Trophoblast cell (in vitro differentiated cells and primary cell): ENCODE measurements around the gene GRM2.
A peak's percentile ranks its signal among the peaks of the same experiment; 100 is the strongest.

Experiments used
- DNase-seq, 2 donors: peaks; one replicate each; pipeline ENCODE4 v3.0.0-alpha.2; 2016
- H2AFZ ChIP-seq: 2 replicates; pipeline ENCODE4 v1.6.1; 2013; ENCODE audit warnings: low read length, moderate library complexity, mild to moderate bottlenecking; ENCODE audit not compliant: insufficient read depth, poor library complexity
- H2AK5ac ChIP-seq: 2 replicates; pipeline ENCODE4 v1.6.1; 2013; ENCODE audit warnings: mild to moderate bottlenecking, low read length
- H2BK120ac ChIP-seq: 2 replicates; pipeline ENCODE4 v1.6.1; 2013; ENCODE audit warnings: low read length, mild to moderate bottlenecking, moderate library complexity; ENCODE audit not compliant: insufficient read depth, poor library complexity
- H2BK12ac ChIP-seq: 2 replicates; pipeline ENCODE4 v1.6.1; 2013; ENCODE audit warnings: mild to moderate bottlenecking, low read length, moderate library complexity
- H2BK5ac ChIP-seq: 2 replicates; pipeline ENCODE4 v1.6.1; 2013; ENCODE audit warnings: low read length, low read depth, moderate library complexity, mild to moderate bottlenecking; ENCODE audit not compliant: poor library complexity
- H3K14ac ChIP-seq: 2 replicates; pipeline ENCODE4 v1.6.1; 2013; ENCODE audit warnings: mild to moderate bottlenecking, low read length
- H3K18ac ChIP-seq: 2 replicates; pipeline ENCODE4 v1.6.1; 2013; ENCODE audit warnings: mild to moderate bottlenecking, low read length
- H3K23ac ChIP-seq: 2 replicates; pipeline ENCODE4 v1.6.1; 2013; ENCODE audit warnings: low read length
- H3K27ac ChIP-seq: 2 replicates; pipeline ENCODE4 v1.5.1; 2013; ENCODE audit warnings: low read depth, mild to moderate bottlenecking, inconsistent platforms, low read length, moderate library complexity
- H3K27me3 ChIP-seq: 2 replicates; pipeline ENCODE4 v1.6.1; 2013; ENCODE audit warnings: inconsistent platforms, mild to moderate bottlenecking, low read length, moderate library complexity; ENCODE audit not compliant: insufficient read depth
- H3K36me3 ChIP-seq, 2 experiments: 1 replicate in 1 of 2; 2 replicates in 1 of 2; pipeline ENCODE4 v1.6.1; 2013; ENCODE audit warnings: low read length in 2 of 2, mild to moderate bottlenecking in 2 of 2, moderate library complexity in 1 of 2; ENCODE audit not compliant: insufficient read depth in 2 of 2, control insufficient read depth in 1 of 2
- H3K4ac ChIP-seq: 2 replicates; pipeline ENCODE4 v1.6.1; 2013; ENCODE audit warnings: low read depth, mild to moderate bottlenecking, low read length, moderate library complexity
- H3K4me1 ChIP-seq, 2 experiments: 1 replicate in 1 of 2; 2 replicates in 1 of 2; pipeline ENCODE4 v1.6.1; 2013; ENCODE audit warnings: low read length in 2 of 2, mild to moderate bottlenecking in 2 of 2, moderate library complexity in 1 of 2; ENCODE audit not compliant: insufficient read depth in 2 of 2, control insufficient read depth in 1 of 2
- H3K4me2 ChIP-seq: 2 replicates; pipeline ENCODE4 v1.6.1; 2013; ENCODE audit warnings: inconsistent platforms, mild to moderate bottlenecking, low read length, moderate library complexity
- H3K4me3 ChIP-seq: 2 replicates; pipeline ENCODE4 v1.5.1; 2013; ENCODE audit warnings: mild to moderate bottlenecking, low read depth, low read length, inconsistent platforms
- H3K79me1 ChIP-seq: one replicate; pipeline ENCODE4 v1.6.1; 2013; ENCODE audit warnings: low read length
- H3K79me2 ChIP-seq: 2 replicates; pipeline ENCODE4 v1.6.1; 2013; ENCODE audit warnings: low read length, mild to moderate bottlenecking; ENCODE audit not compliant: control insufficient read depth, insufficient read depth, poor library complexity
- H3K9ac ChIP-seq: 2 replicates; pipeline ENCODE4 v1.6.1; 2013; ENCODE audit warnings: mild to moderate bottlenecking, low read length
- H3K9me3 ChIP-seq: 2 replicates; pipeline ENCODE4 v1.6.1; 2013; ENCODE audit warnings: low read depth, mild to moderate bottlenecking, control low read depth, inconsistent platforms, low read length; ENCODE audit not compliant: insufficient read depth
- H4K12ac ChIP-seq: 2 replicates; pipeline ENCODE4 v1.6.1; 2013; ENCODE audit warnings: low read depth, mild to moderate bottlenecking, low read length, moderate library complexity
- H4K8ac ChIP-seq: 2 replicates; pipeline ENCODE4 v1.6.1; 2013; ENCODE audit warnings: low read depth, mild to moderate bottlenecking, low read length, moderate library complexity
- H4K91ac ChIP-seq: one replicate; pipeline ENCODE4 v1.6.1; 2013; ENCODE audit warnings: low read depth, mild to moderate bottlenecking, low read length, moderate library complexity
- WGBS: extraction: QIAGEN DNeasy Blood & Tissue Kit; methylation state at CpG from one replicate; pipeline ENCODE4 v1.1.7; 2013; ENCODE audit warnings: missing lambda C conversion rate; ENCODE audit not compliant: insufficient read length, insufficient coverage; ENCODE audit errors: extremely low coverage; 5-methylcytosine and 5-hydroxymethylcytosine counted together

Gene GRM2

DNA sequence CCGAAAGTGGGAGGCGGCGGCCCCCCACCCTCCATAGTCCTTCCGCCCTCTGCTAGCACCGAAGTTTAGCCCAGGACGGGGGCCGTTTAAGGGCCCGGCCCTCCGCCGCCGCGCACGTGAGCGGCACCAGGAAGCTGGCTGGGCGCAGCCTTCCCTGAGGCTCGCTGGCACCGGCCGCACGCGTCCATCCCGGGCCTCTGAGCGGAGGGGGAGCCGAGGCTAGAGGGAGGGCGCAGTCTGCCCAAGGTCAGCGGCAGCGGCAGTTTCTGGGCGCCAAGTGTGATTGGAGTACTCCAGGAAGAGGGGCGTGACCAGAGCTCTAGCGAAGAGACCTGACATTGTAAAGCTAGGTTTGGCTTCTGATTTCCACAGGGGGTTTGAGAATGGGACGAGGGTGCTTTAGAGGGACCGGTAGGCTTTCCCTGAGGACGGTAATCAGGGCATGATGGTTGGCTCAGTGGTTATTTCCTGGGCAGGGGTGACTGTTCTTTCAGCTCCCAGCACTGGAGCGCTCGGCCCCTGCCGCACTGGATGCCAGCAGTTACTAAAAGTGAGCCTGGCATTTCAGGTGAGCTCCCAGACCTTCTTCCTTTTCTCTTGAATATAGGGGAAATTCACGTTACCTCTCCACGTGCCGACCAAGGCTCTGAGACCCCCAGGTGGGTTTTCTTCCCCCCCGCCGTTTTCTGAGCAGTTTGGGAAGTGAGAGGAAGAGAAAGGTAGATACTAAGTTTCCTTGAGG lies 35.0 kb upstream of the GRM2 start:
- no CpG with 5 or more reads among the region's 40 CpGs for WGBS
- Histone ChIP-seq H3K4me3 (peak overlapping the region; percentile 87), H3K79me2 (peaks cover 7% of the 10 kb centered on the region), H3K27ac (peak overlapping the region; percentile 31), H3K36me3 (peaks cover 2 to 3% of the 10 kb centered on the region in 2 experiments), H2BK120ac (peak overlapping the region; percentile 80), H2AFZ (peak overlapping the region; percentile 92), H3K23ac (no peak overlapping the region), H3K14ac (peak overlapping the region; percentile 87), H3K27me3 (no peaks in the 10 kb centered on the region), H3K9ac (peak overlapping the region; percentile 94), H2AK5ac (no peak overlapping the region), H3K4me1 (peaks cover 10 to 12% of the 10 kb centered on the region in 2 experiments), H3K79me1 (peaks cover 10% of the 10 kb centered on the region), H2BK5ac (peak overlapping the region; percentile 65), H4K8ac (peak overlapping the region; percentile 96), H3K18ac (peak overlapping the region; percentile 83), H2BK12ac (no peak overlapping the region), H3K4me2 (peak overlapping the region; percentile 91), H4K91ac (peak overlapping the region; percentile 87), H4K12ac (peak overlapping the region; percentile 89), H3K4ac (peak overlapping the region; percentile 85), H3K9me3 (no peaks in the 10 kb centered on the region)
- peak; percentile 23 to 54 for DNase-seq

DNA sequence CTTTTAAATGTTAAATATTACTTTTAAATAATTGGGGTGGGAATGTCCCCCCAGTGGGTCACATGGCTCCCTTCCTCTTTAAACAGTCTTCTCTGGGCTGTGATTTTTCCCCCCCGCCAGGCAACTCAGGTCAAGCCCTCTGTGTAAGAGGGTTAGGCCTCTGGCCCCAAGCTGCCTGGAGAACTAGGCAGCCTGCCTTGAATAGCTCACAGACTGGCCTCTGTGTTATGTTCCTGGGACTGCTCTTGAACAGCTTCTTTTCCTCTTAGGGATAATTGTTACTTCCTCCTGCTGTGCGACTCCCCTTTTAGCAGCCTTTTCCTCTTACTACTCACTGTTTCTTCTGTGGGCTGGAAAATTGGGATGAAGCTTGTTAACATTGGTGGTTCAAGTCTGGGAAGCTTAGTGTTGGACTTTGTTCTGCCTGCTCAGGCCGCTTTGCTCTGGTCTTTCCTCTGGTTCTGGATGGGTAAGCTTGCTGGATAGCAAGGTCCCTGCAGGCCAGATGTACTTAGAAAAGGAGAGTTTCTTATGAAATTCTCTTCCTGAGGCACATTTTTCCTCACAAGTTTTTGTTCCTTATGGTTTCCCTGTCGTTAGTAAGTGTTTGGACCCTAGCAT lies 33.6 kb upstream of the GRM2 start:
- no CpG with 5 or more reads among the region's 4 CpGs for WGBS
- no peaks in the 10 kb centered on the region for H3K9me3 ChIP-seq

GRCh38 chr3:51673802-51674654 lies 32.8 kb upstream of the GRM2 start:
- no peak overlapping the region for H2AK5ac ChIP-seq
- H3K79me1 ChIP-seq: peaks cover 10% of the 10 kb centered on the region
- no peak overlapping the region for H2AFZ ChIP-seq
- H3K4ac ChIP-seq: no peak overlapping the region
- H4K12ac ChIP-seq: no peak overlapping the region
- H3K27ac ChIP-seq: no peak overlapping the region
- no peak overlapping the region for H2BK120ac ChIP-seq
- no peaks in the 10 kb centered on the region for H3K9me3 ChIP-seq
- no peak overlapping the region for H3K9ac ChIP-seq
- no peak overlapping the region for H3K18ac ChIP-seq
- H3K4me3 ChIP-seq: no peak overlapping the region
- H3K36me3 ChIP-seq: peaks cover 2 to 3% of the 10 kb centered on the region in 2 experiments
- H2BK12ac ChIP-seq: no peak overlapping the region
- no peak for DNase-seq
- H2BK5ac ChIP-seq: no peak overlapping the region
- WGBS: no CpG with 5 or more reads among the region's 14 CpGs
- H3K4me1 ChIP-seq: peaks cover 6 to 18% of the 10 kb centered on the region in 2 experiments
- H4K91ac ChIP-seq: no peak overlapping the region
- no peak overlapping the region for H4K8ac ChIP-seq
- H3K79me2 ChIP-seq: peaks cover 7% of the 10 kb centered on the region
- no peaks in the 10 kb centered on the region for H3K27me3 ChIP-seq
- no peak overlapping the region for H3K14ac ChIP-seq
- H3K23ac ChIP-seq: no peak overlapping the region
- no peak overlapping the region for H3K4me2 ChIP-seq

More for the DNA sequence above, 33.6 kb upstream of the GRM2 start:
- no peak overlapping the region for H2BK5ac ChIP-seq
- no peak overlapping the region for H3K27ac ChIP-seq
- H4K91ac ChIP-seq: no peak overlapping the region
- H3K79me2 ChIP-seq: peaks cover 7% of the 10 kb centered on the region
- no peak overlapping the region for H3K23ac ChIP-seq
- H3K79me1 ChIP-seq: peaks cover 10% of the 10 kb centered on the region
- no peak overlapping the region for H3K18ac ChIP-seq
- no peak overlapping the region for H2AFZ ChIP-seq
- H3K27me3 ChIP-seq: no peaks in the 10 kb centered on the region
- DNase-seq: no peak
- no peak overlapping the region for H3K9ac ChIP-seq
- no peak overlapping the region for H3K4ac ChIP-seq
- no peak overlapping the region for H4K12ac ChIP-seq
- no peak overlapping the region for H2BK12ac ChIP-seq
- H2BK120ac ChIP-seq: no peak overlapping the region
- peaks cover 10 to 18% of the 10 kb centered on the region in 2 experiments for H3K4me1 ChIP-seq
- no peak overlapping the region for H3K4me3 ChIP-seq
- H2AK5ac ChIP-seq: no peak overlapping the region
- H3K4me2 ChIP-seq: no peak overlapping the region
- peaks cover 2 to 3% of the 10 kb centered on the region in 2 experiments for H3K36me3 ChIP-seq
- H3K14ac ChIP-seq: no peak overlapping the region
- H4K8ac ChIP-seq: no peak overlapping the region

- Histone ChIP-seq H3K14ac (no peak overlapping the region), H2BK5ac (no peak overlapping the region), H3K9ac (no peak overlapping the region), H3K9me3 (no peaks in the 10 kb centered on the region), H4K8ac (no peak overlapping the region), H3K79me2 (peaks cover 7% of the 10 kb centered on the region), H3K36me3 (peaks cover 2 to 3% of the 10 kb centered on the region in 2 experiments), H3K4me2 (no peak overlapping the region), H3K4ac (no peak overlapping the region), H3K79me1 (peaks cover 10% of the 10 kb centered on the region), H4K12ac (no peak overlapping the region), H3K27ac (no peak overlapping the region), H3K4me1 (peaks cover 6 to 17% of the 10 kb centered on the region in 2 experiments), H3K18ac (no peak overlapping the region), H2AK5ac (no peak overlapping the region), H2BK12ac (no peak overlapping the region), H4K91ac (no peak overlapping the region), H3K27me3 (no peaks in the 10 kb centered on the region), H3K4me3 (no peak overlapping the region), H2AFZ (no peak overlapping the region), H2BK120ac (no peak overlapping the region), H3K23ac (no peak overlapping the region)
- no peak for DNase-seq
- WGBS: no CpG with 5 or more reads among the region's 2 CpGs
These were observed 31.7 kb upstream of the GRM2 start for GRCh38 chr3:51675201-51675611.
